H9 (cell line): Measurements from ENCODE around the gene UBE2L6. TPM values are rescaled to one million over a fixed set of nuclear protein-coding genes. Genes with fewer than 3 reads are reported as not detected.

Experiments
- DNase-seq: peaks from one replicate; pipeline ENCODE4 v3.0.0-alpha.2; 2017
- H2AFZ ChIP-seq: one replicate; pipeline ENCODE4 v1.6.1; 2013; ENCODE audit warnings: mild to moderate bottlenecking, low read length, control low read depth, moderate library complexity
- H2AK5ac ChIP-seq: 2 replicates; pipeline ENCODE4 v1.6.1; 2013; ENCODE audit warnings: low read length, control low read depth, mixed read lengths; ENCODE audit not compliant: insufficient read length
- H2BK120ac ChIP-seq: one replicate; pipeline ENCODE4 v1.6.1; 2013; ENCODE audit warnings: low read depth, mild to moderate bottlenecking, low read length, control low read depth, inconsistent platforms; ENCODE audit not compliant: poor library complexity, severe bottlenecking
- H2BK12ac ChIP-seq: 2 replicates; pipeline ENCODE4 v1.6.1; 2013; ENCODE audit warnings: low read length, control low read depth, mixed read lengths, low read depth; ENCODE audit not compliant: insufficient read length
- H2BK15ac ChIP-seq: 2 replicates; pipeline ENCODE4 v1.6.1; 2013; ENCODE audit warnings: low read depth, low read length, control low read depth
- H2BK20ac ChIP-seq: one replicate; pipeline ENCODE4 v1.6.1; 2013; ENCODE audit warnings: low read depth, mild to moderate bottlenecking, low read length, control low read depth, inconsistent platforms; ENCODE audit not compliant: poor library complexity, severe bottlenecking
- H2BK5ac ChIP-seq: 2 replicates; pipeline ENCODE4 v1.6.1; 2013; ENCODE audit warnings: low read length, control low read depth, mixed read lengths; ENCODE audit not compliant: insufficient read length
- H3K14ac ChIP-seq: 2 replicates; pipeline ENCODE4 v1.6.1; 2013; ENCODE audit warnings: low read length, control low read depth; ENCODE audit not compliant: insufficient read depth
- H3K18ac ChIP-seq: 2 replicates; pipeline ENCODE4 v1.6.1; 2013; ENCODE audit warnings: low read depth, mild to moderate bottlenecking, mixed read lengths, low read length, control low read depth; ENCODE audit not compliant: insufficient read length
- H3K23ac ChIP-seq: 2 replicates; pipeline ENCODE4 v1.6.1; 2013; ENCODE audit warnings: low read length, control low read depth, mixed read lengths, low read depth; ENCODE audit not compliant: insufficient read length
- H3K23me2 ChIP-seq: 2 replicates; pipeline ENCODE4 v1.6.1; 2013; ENCODE audit warnings: low read depth, mild to moderate bottlenecking, mixed read lengths, low read length, control low read depth; ENCODE audit not compliant: insufficient read length, poor library complexity, severe bottlenecking
- H3K27ac ChIP-seq: 2 replicates; pipeline ENCODE4 v1.5.1; 2013; ENCODE audit warnings: low read length, control low read depth, mixed read lengths, low read depth; ENCODE audit not compliant: insufficient read length
- H3K27me3 ChIP-seq: 2 replicates; pipeline ENCODE4 v1.6.1; 2013; ENCODE audit warnings: low read length, control low read depth, inconsistent platforms; ENCODE audit not compliant: insufficient read depth
- H3K4ac ChIP-seq: 2 replicates; pipeline ENCODE4 v1.6.1; 2013; ENCODE audit warnings: low read depth, mild to moderate bottlenecking, control low read depth, inconsistent platforms, low read length, moderate library complexity
- H3K4me1 ChIP-seq: 2 replicates; pipeline ENCODE4 v1.6.1; 2013; ENCODE audit warnings: low read length, control low read depth, inconsistent platforms; ENCODE audit not compliant: insufficient read depth
- H3K4me2 ChIP-seq: 2 replicates; pipeline ENCODE4 v1.6.1; 2013; ENCODE audit warnings: low read length, control low read depth, mixed read lengths; ENCODE audit not compliant: insufficient read length, insufficient read depth
- H3K56ac ChIP-seq: 2 replicates; pipeline ENCODE4 v1.6.1; 2013; ENCODE audit warnings: low read depth, mild to moderate bottlenecking, mixed read lengths, low read length, control low read depth; ENCODE audit not compliant: insufficient read length
- H3K79me1 ChIP-seq: 2 replicates; pipeline ENCODE4 v1.6.1; 2013; ENCODE audit warnings: low read depth, mild to moderate bottlenecking, moderate library complexity, low read length, control low read depth, inconsistent platforms; ENCODE audit not compliant: insufficient read depth, poor library complexity, severe bottlenecking
- H3K79me2 ChIP-seq: 2 replicates; pipeline ENCODE4 v1.6.1; 2013; ENCODE audit warnings: low read length, control low read depth, inconsistent platforms; ENCODE audit not compliant: insufficient read depth
- H3K9ac ChIP-seq: 2 replicates; pipeline ENCODE4 v1.6.1; 2013; ENCODE audit warnings: low read length, control low read depth, mixed read lengths; ENCODE audit not compliant: insufficient read length; ENCODE audit errors: extremely low read depth
- H3K9me3 ChIP-seq: one replicate; pipeline ENCODE4 v1.6.1; 2013; ENCODE audit warnings: low read depth, low read length, inconsistent platforms; ENCODE audit not compliant: control insufficient read depth
- H3T11ph ChIP-seq: one replicate; pipeline ENCODE4 v1.6.1; 2013; ENCODE audit warnings: mild to moderate bottlenecking, low read length, control low read depth, inconsistent platforms
- H4K20me1 ChIP-seq: one replicate; pipeline ENCODE4 v1.6.1; 2013; ENCODE audit not compliant: control insufficient read depth, insufficient read length, insufficient read depth
- H4K5ac ChIP-seq: 2 replicates; pipeline ENCODE4 v1.6.1; 2013; ENCODE audit warnings: low read depth, mild to moderate bottlenecking, mixed read lengths, low read length, control low read depth; ENCODE audit not compliant: insufficient read length
- H4K8ac ChIP-seq: replicated peaks from 2 replicates; pipeline ENCODE4 v1.6.1; 2013; ENCODE audit warnings: low read length, control low read depth, mixed read lengths, low read depth; ENCODE audit not compliant: insufficient read length
- H4K91ac ChIP-seq: 2 replicates; pipeline ENCODE4 v1.6.1; 2013; ENCODE audit warnings: low read depth, mild to moderate bottlenecking, moderate library complexity, mixed read lengths, low read length, control low read depth; ENCODE audit not compliant: insufficient read length
- H3K27ac Mint-ChIP-seq, 3 experiments: 2 replicates in 2 of 3; 3 replicates in 1 of 3; pipeline ENCODE4 v1.8.0; 2020 to 2021; ENCODE audit warnings: mixed read lengths in 3 of 3, mild to moderate bottlenecking in 1 of 3, moderate library complexity in 1 of 3
- H3K27me3 Mint-ChIP-seq: 2 replicates; pipeline ENCODE4 v1.8.0; 2021; ENCODE audit warnings: low read depth, mild to moderate bottlenecking, moderate library complexity, mixed read lengths
- H3K36me3 Mint-ChIP-seq, 3 experiments: 2 replicates in 2 of 3; 3 replicates in 1 of 3; pipeline ENCODE4 v1.8.0; 2020 to 2021; ENCODE audit warnings: low read depth in 3 of 3, mixed read lengths in 3 of 3; ENCODE audit not compliant: insufficient read depth in 1 of 3
- H3K4me1 Mint-ChIP-seq, 2 experiments: 2 replicates each; pipeline ENCODE4 v1.8.0; 2020; ENCODE audit warnings: mixed read lengths in 2 of 2
- H3K4me3 Mint-ChIP-seq, 2 experiments: 2 replicates in 1 of 2; 3 replicates in 1 of 2; pipeline ENCODE4 v1.8.0; 2020 to 2021; ENCODE audit warnings: mild to moderate bottlenecking in 2 of 2, mixed read lengths in 2 of 2, moderate library complexity in 1 of 2
- H3K9me3 Mint-ChIP-seq, 2 experiments: 2 replicates in 1 of 2; 3 replicates in 1 of 2; pipeline ENCODE4 v1.8.0; 2020; ENCODE audit warnings: mild to moderate bottlenecking in 2 of 2, mixed read lengths in 2 of 2, moderate library complexity in 1 of 2
- CTCF ChIP-seq: fragments of 200-600 bp; sonication (generic); conservative IDR thresholded peaks from 3 replicates; pipeline ENCODE4 v1.8.0; 2021; ENCODE audit warnings: antibody characterized with exemption, mild to moderate bottlenecking
- WGBS: extraction: QIAGEN DNeasy Blood & Tissue Kit; methylation state at CpG from one replicate; pipeline ENCODE4 v1.1.7; 2013; ENCODE audit warnings: missing lambda C conversion rate, low lambda C conversion rate, mixed read lengths; ENCODE audit not compliant: insufficient read length; ENCODE audit errors: extremely low coverage; 5-methylcytosine and 5-hydroxymethylcytosine counted together
- total RNA-seq: library from RNA; stranded (reverse); gene quantifications from 2 replicates; pipeline ENCODE4 v1.2.1, GENCODE V29; 2021

UBE2L6 gene
- total RNA-seq, 1 experiment from 2014 or later: 38.9 TPM

- no peak for DNase-seq
- no peak overlapping the region for H2BK5ac ChIP-seq
- H4K8ac ChIP-seq: no peak overlapping the region
- H3K79me1 ChIP-seq: no peaks in the 10 kb centered on the region
- H3K4me1 Mint-ChIP-seq: peaks cover 29 to 42% of the 10 kb centered on the region in 2 experiments
- H2AK5ac ChIP-seq: no peak overlapping the region
- no peaks in the 10 kb centered on the region for H3K27me3 ChIP-seq
- H2AFZ ChIP-seq: no peak overlapping the region
- H3K9ac ChIP-seq: no peak overlapping the region
- no peaks in the 10 kb centered on the region for H3K9me3 Mint-ChIP-seq
- no peak overlapping the region for H2BK12ac ChIP-seq
- peaks cover 0 to 3% (median 0%) of the 10 kb centered on the region in 3 experiments; a peak in 1 of 7 replicates for H3K36me3 Mint-ChIP-seq
- H4K20me1 ChIP-seq: no peaks in the 10 kb centered on the region
- no peak overlapping the region for H4K5ac ChIP-seq
- H3K56ac ChIP-seq: no peak overlapping the region
- H4K91ac ChIP-seq: no peak overlapping the region
- H3K14ac ChIP-seq: no peak overlapping the region
- WGBS: no CpG with 5 or more reads among the region's 1 CpG
- TF ChIP-seq CTCF: no peak
- H2BK15ac ChIP-seq: no peak overlapping the region
- no peaks in the 10 kb centered on the region for H3K79me2 ChIP-seq
- H3K27ac ChIP-seq: no peak overlapping the region
- no peak overlapping the region for H3K18ac ChIP-seq
- H3K23ac ChIP-seq: no peak overlapping the region
- no peaks in the 10 kb centered on the region for H3K23me2 ChIP-seq
- no peak overlapping the region for H3K27ac Mint-ChIP-seq
- no peak overlapping the region for H3T11ph ChIP-seq
- H3K4ac ChIP-seq: no peak overlapping the region
- H3K27me3 Mint-ChIP-seq: peaks cover 55% of the 10 kb centered on the region
- no peaks in the 10 kb centered on the region for H3K9me3 ChIP-seq
- no peak overlapping the region for H2BK120ac ChIP-seq
- peaks cover 4% of the 10 kb centered on the region; the same call in 1 of the 2 replicates for H3K4me1 ChIP-seq
- H3K4me2 ChIP-seq: no peak overlapping the region
- H2BK20ac ChIP-seq: no peak overlapping the region
- H3K4me3 Mint-ChIP-seq: no peak overlapping the region
Measured at GRCh38 chr11:57539342-57539741, 28.1 kb downstream of the UBE2L6 start.
